ENCODE measurements around the gene KCNA1. TPM values are rescaled to one million over a fixed set of nuclear protein-coding genes. Genes with fewer than 3 reads are reported as not detected.
A peak's percentile ranks its signal among the peaks of the same experiment; 100 is the strongest.

KCNA1 gene
- total RNA-seq, 1 donor from 2014 or later = 0.40 TPM

GRCh38 chr12:4894019-4894418 lies 15.7 kb upstream of the KCNA1 start:
- peaks cover 33% of the 10 kb centered on the region for H3K27me3 Mint-ChIP-seq (ENCODE audit: unreplicated experiment)
- no peaks in the 10 kb centered on the region for H3K4me1 Mint-ChIP-seq (ENCODE audit: unreplicated experiment)
- no peaks in the 10 kb centered on the region for H3K9me3 Mint-ChIP-seq (ENCODE audit: unreplicated experiment)
- no peak overlapping the region for H3K4me3 Mint-ChIP-seq (ENCODE audit: unreplicated experiment)
- no peak for TF ChIP-seq CTCF (IDR thresholded peaks at IDR 0.05)
- no peak overlapping the region for H3K27ac Mint-ChIP-seq (ENCODE audit: unreplicated experiment)
- no peak for DNase-seq (ENCODE audit: extremely low spot score, unreplicated experiment)
- no peaks in the 10 kb centered on the region for H3K36me3 Mint-ChIP-seq (ENCODE audit: unreplicated experiment)

- Mint-ChIP-seq H3K9me3 (ENCODE audit: unreplicated experiment) (no peaks in the 10 kb centered on the region), H3K27ac (ENCODE audit: unreplicated experiment) (no peak overlapping the region), H3K27me3 (ENCODE audit: unreplicated experiment) (peaks cover 19% of the 10 kb centered on the region), H3K4me1 (ENCODE audit: unreplicated experiment) (no peaks in the 10 kb centered on the region), H3K4me3 (ENCODE audit: unreplicated experiment) (no peak overlapping the region), H3K36me3 (ENCODE audit: unreplicated experiment) (no peaks in the 10 kb centered on the region)
- no peak for DNase-seq (ENCODE audit: extremely low spot score, unreplicated experiment)
- peak; percentile 30 for TF ChIP-seq CTCF (IDR thresholded peaks at IDR 0.05)
These were observed 10.3 kb upstream of the KCNA1 start for GRCh38 chr12:4899364-4899763.

- no peaks in the 10 kb centered on the region for H3K36me3 Mint-ChIP-seq (ENCODE audit: unreplicated experiment)
- H3K27ac Mint-ChIP-seq (ENCODE audit: unreplicated experiment) = no peak overlapping the region
- no peak for DNase-seq (ENCODE audit: extremely low spot score, unreplicated experiment)
- H3K27me3 Mint-ChIP-seq (ENCODE audit: unreplicated experiment) = peaks cover 21% of the 10 kb centered on the region
- H3K9me3 Mint-ChIP-seq (ENCODE audit: unreplicated experiment) = no peaks in the 10 kb centered on the region
- H3K4me1 Mint-ChIP-seq (ENCODE audit: unreplicated experiment) = no peaks in the 10 kb centered on the region
- TF ChIP-seq CTCF (IDR thresholded peaks at IDR 0.05) = no peak
- no peak overlapping the region for H3K4me3 Mint-ChIP-seq (ENCODE audit: unreplicated experiment)
These were observed 9.4 kb upstream of the KCNA1 start for GRCh38 chr12:4900327-4900726.

- H3K9me3 Mint-ChIP-seq (ENCODE audit: unreplicated experiment) = no peaks in the 10 kb centered on the region
- DNase-seq (ENCODE audit: extremely low spot score, unreplicated experiment) = no peak
- H3K36me3 Mint-ChIP-seq (ENCODE audit: unreplicated experiment) = no peaks in the 10 kb centered on the region
- H3K4me3 Mint-ChIP-seq (ENCODE audit: unreplicated experiment) = no peak overlapping the region
- H3K4me1 Mint-ChIP-seq (ENCODE audit: unreplicated experiment) = peaks cover 14% of the 10 kb centered on the region
- no peak overlapping the region for H3K27ac Mint-ChIP-seq (ENCODE audit: unreplicated experiment)
- TF ChIP-seq CTCF (IDR thresholded peaks at IDR 0.05) = no peak
- peaks cover 29% of the 10 kb centered on the region for H3K27me3 Mint-ChIP-seq (ENCODE audit: unreplicated experiment)
These were observed 4.4 kb upstream of the KCNA1 start for GRCh38 chr12:4905316-4905715.

- TF ChIP-seq CTCF (IDR thresholded peaks at IDR 0.05) = peak; percentile 7
- Mint-ChIP-seq H3K4me3 (ENCODE audit: unreplicated experiment) (peak overlapping the region; percentile 55), H3K9me3 (ENCODE audit: unreplicated experiment) (no peaks in the 10 kb centered on the region), H3K27ac (ENCODE audit: unreplicated experiment) (no peak overlapping the region), H3K27me3 (ENCODE audit: unreplicated experiment) (peaks cover 49% of the 10 kb centered on the region), H3K4me1 (ENCODE audit: unreplicated experiment) (peaks cover 17% of the 10 kb centered on the region), H3K36me3 (ENCODE audit: unreplicated experiment) (no peaks in the 10 kb centered on the region)
- no peak for DNase-seq (ENCODE audit: extremely low spot score, unreplicated experiment)
These were observed 858 bp upstream of the KCNA1 start for GRCh38 chr12:4908684-4909409.

All from osteocyte (in vitro differentiated cells).